Measurements from ENCODE around the gene ATP13A3. TPM values are rescaled to one million over a fixed set of nuclear protein-coding genes. Genes with fewer than 3 reads are reported as not detected.

Gene ATP13A3
- total RNA-seq, 4 donors from 2014 or later: 55.6 to 166 (median 94.7) TPM

- DNase-seq: no peak
- no peak overlapping the region for H3K4me3 ChIP-seq
- intact Hi-C loops (cut with DNase I): loop anchor here (5.0 kb wide), 1 partner anchor 73 kb away; no protein-coding TSS in a partner anchor
- TF ChIP-seq CTCF (IDR thresholded peaks at IDR 0.05): no peak
- no peak for TF ChIP-seq POLR2A (IDR thresholded peaks at IDR 0.05)
- H3K4me1 ChIP-seq: no peaks in the 10 kb centered on the region
- no peaks in the 10 kb centered on the region for H3K9me3 ChIP-seq
- H3K27ac ChIP-seq: no peak overlapping the region
- 92 to 93% methylated on average over 2 of the region's 2 CpGs for WGBS, 2 donors
- H3K27me3 ChIP-seq: no peaks in the 10 kb centered on the region
- H3K36me3 ChIP-seq: peaks cover 0 to 37% (median 0%) of the 10 kb centered on the region in 3 donors
These were observed 81.0 kb downstream of the ATP13A3 start for GRCh38 chr3:194405766-194406165.

GRCh38 chr3:194404365-194405140, 82.2 kb downstream of the ATP13A3 start:
- no peaks in the 10 kb centered on the region for H3K4me1 ChIP-seq
- H3K4me3 ChIP-seq: no peak overlapping the region
- H3K36me3 ChIP-seq: peaks cover 0 to 37% (median 0%) of the 10 kb centered on the region in 3 donors
- peaks cover 0 to 6% (median 0%) of the 10 kb centered on the region in 4 donors for H3K27me3 ChIP-seq
- TF ChIP-seq CTCF (IDR thresholded peaks at IDR 0.05) (peak; percentile 39 to 75 (median 59)), POLR2A (IDR thresholded peaks at IDR 0.05) (no peak)
- DNase-seq: no peak
- 38 to 43% methylated on average over 10 of the region's 10 CpGs for WGBS, 2 donors
- H3K27ac ChIP-seq: no peak overlapping the region
- intact Hi-C loops (cut with DNase I): loop anchor here (5.0 kb wide), 1 partner anchor 72 kb away; no protein-coding TSS in a partner anchor
- H3K9me3 ChIP-seq: no peaks in the 10 kb centered on the region

- no peak overlapping the region for H3K4me3 ChIP-seq
- peaks cover 0 to 33% (median 1%) of the 10 kb centered on the region in 4 donors for H3K27me3 ChIP-seq
- no peak overlapping the region for H3K27ac ChIP-seq
- no peak for TF ChIP-seq POLR2A (IDR thresholded peaks at IDR 0.05)
- no peak for TF ChIP-seq CTCF (IDR thresholded peaks at IDR 0.05)
- H3K4me1 ChIP-seq: peaks cover 14 to 17% (median 14%) of the 10 kb centered on the region in 3 donors
- intact Hi-C loops (cut with DNase I): no loop called here
- no peaks in the 10 kb centered on the region for H3K9me3 ChIP-seq
- 64 to 82% methylated on average over 7 to 8 of the region's 8 CpGs for WGBS, 2 donors
- no peak for DNase-seq
- peaks cover 0 to 15% (median 0%) of the 10 kb centered on the region in 3 donors for H3K36me3 ChIP-seq
These were observed 84.9 kb downstream of the ATP13A3 start for GRCh38 chr3:194401868-194402329.

GRCh38 chr3:194401346-194401745, 85.5 kb downstream of the ATP13A3 start:
- H3K27me3 ChIP-seq: peaks cover 0 to 38% (median 1%) of the 10 kb centered on the region in 4 donors
- peaks cover 0 to 15% (median 0%) of the 10 kb centered on the region in 3 donors for H3K36me3 ChIP-seq
- TF ChIP-seq CTCF (IDR thresholded peaks at IDR 0.05): no peak
- no peak for DNase-seq
- no peak overlapping the region for H3K4me3 ChIP-seq
- 81 to 92% methylated on average over 6 to 7 of the region's 9 CpGs for WGBS, 2 donors
- H3K4me1 ChIP-seq: peaks cover 15 to 23% (median 19%) of the 10 kb centered on the region in 3 donors
- no peak overlapping the region for H3K27ac ChIP-seq
- H3K9me3 ChIP-seq: no peaks in the 10 kb centered on the region
- intact Hi-C loops (cut with DNase I): no loop called here

- H3K4me3 ChIP-seq: no peak overlapping the region
- DNase-seq: no peak
- TF ChIP-seq POLR2A (IDR thresholded peaks at IDR 0.05) (no peak), CTCF (IDR thresholded peaks at IDR 0.05) (no peak)
- H3K27ac ChIP-seq: no peak overlapping the region
- 77 to 86% methylated on average over 11 to 14 of the region's 15 CpGs for WGBS, 2 donors
- peaks cover 0 to 4% (median 0%) of the 10 kb centered on the region in 3 donors for H3K36me3 ChIP-seq
- intact Hi-C loops (cut with DNase I): no loop called here
- peaks cover 15 to 34% (median 23%) of the 10 kb centered on the region in 3 donors for H3K4me1 ChIP-seq
- H3K9me3 ChIP-seq: no peaks in the 10 kb centered on the region
- H3K27me3 ChIP-seq: peaks cover 0 to 48% (median 1%) of the 10 kb centered on the region in 4 donors
These were observed 86.9 kb downstream of the ATP13A3 start for GRCh38 chr3:194399874-194400411.

Data from esophagus squamous epithelium (tissue), 5 donors.